ACHN (cell line): ENCODE measurements around the gene AFTPH.

ENCODE experiments used
- DNase-seq: peaks from one replicate; pipeline ENCODE4 v3.0.0-alpha.2; 2015
- in situ Hi-C: cut with HindIII; loops from 2 replicates; pipeline ENCODE4 v1.10.0; 2017; ENCODE audit warnings: low sequenced_read_pairs, low pct_ligation_motif_present, low pct_unique_long_range_greater_than_20kb

AFTPH gene

DNA sequence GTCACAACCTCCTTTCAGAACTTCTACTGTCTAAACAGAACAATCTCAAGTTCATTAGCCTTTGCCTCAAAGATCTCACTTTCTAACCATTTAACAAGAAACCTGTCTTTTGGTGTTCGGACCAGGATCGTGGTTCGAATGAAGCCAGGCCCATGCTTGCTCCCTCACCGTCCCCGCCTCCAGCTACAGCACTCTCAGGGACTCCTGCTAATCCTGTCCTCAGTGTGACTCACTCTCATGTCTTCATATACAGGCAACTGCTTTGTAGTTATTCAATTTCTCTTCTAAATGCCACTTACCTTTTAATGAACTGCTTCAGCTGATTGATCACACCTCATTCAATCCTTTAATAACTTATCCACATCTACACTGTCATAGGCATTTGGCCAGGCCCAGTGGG lies 113.8 kb downstream of the AFTPH start:
- in situ Hi-C loops = no loop called here
- DNase-seq = no peak

DNA sequence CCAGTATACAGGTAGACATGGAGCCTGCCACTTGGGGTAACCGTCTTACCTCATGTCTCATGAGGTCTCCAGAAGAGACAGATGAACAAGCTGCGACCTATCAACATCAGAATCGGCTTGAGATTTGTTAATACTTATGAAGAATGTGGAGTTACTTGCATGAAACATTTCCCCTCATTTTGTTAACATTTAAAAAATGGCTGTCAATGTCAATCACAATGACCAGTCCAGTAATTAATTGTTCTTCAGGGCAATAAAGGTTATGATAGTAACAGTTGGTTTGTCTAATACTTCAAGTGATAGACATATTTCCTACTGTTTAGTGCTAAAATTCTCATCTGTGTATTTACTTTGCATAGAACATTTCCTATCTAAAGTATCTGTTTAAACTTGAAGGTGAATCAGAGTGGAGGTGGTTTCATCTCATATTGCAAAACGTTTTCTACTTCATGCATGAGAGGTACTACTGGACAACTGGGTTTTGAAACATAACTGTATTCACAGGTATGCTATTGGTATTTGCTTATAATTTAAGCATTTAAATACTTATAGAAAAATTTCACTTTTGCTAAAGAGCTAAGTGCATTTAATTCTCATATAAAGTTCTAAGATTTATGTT lies 114.5 kb downstream of the AFTPH start:
- in situ Hi-C loops = no loop called here

DNA sequence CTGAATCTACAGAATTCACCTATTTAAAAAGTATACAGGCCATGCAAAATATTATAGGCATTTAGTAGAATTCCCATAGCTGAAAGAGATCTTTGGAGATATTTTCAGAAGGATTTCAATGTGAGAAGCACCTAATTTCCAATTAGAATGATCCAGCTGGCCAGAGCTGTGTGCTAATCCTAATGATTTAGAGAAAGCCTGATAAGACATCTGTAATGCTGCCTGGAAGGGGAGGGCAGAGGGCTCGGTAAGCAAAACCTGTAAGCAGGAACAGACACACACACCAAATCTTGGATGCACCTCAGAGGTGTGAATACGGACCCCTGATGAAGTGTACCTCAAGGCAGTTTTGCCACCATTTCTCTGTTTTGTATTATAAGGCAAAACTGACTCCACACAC lies 115.6 kb downstream of the AFTPH start:
- in situ Hi-C loops = no loop called here
- DNase-seq = no peak

More for the DNA sequence above, 114.5 kb downstream of the AFTPH start:
- no peak for DNase-seq

DNA sequence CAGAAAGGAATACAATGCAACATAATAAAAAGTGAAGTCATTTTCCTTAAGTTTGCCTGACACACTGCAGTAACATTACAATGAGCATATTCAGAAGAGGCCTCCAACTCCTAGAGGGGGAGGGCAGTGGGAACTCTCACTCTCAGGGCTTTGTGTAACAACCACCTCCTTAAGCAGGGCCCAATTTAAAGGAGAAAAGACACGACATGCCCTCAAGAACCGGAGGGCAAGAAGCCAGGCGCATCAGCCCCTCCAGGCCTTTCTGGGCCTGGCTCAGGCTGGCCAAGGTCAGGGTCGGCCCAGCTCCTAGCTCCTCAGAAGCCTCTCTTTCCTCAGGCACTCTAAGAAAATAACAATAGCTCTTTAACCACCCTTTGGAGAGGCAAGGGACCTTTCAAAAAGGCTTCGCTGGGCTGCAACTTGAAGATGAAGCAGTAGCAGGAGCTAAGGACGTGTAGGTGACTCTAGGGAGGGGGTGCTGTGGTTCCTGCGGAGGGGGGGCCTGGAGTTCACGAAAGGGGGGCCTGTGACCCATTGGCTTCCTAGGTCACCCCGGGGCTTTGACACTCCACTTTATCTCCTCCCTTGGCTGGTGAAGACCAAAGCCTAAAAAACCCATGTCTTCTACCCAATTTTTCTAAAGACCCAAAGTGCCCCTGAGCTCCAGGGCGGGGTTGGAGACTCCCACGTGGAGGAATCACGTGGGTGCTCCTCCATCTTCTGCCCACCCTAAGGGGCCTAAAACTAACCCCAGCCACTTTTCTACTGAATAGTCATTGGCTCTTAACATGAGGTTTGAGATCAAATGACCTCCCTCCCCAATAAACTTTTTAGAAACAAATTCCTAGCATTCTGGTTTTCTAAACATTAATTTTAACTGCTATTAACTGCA lies 116.3 kb downstream of the AFTPH start:
- DNase-seq = no peak
- in situ Hi-C loops = no loop called here

DNA sequence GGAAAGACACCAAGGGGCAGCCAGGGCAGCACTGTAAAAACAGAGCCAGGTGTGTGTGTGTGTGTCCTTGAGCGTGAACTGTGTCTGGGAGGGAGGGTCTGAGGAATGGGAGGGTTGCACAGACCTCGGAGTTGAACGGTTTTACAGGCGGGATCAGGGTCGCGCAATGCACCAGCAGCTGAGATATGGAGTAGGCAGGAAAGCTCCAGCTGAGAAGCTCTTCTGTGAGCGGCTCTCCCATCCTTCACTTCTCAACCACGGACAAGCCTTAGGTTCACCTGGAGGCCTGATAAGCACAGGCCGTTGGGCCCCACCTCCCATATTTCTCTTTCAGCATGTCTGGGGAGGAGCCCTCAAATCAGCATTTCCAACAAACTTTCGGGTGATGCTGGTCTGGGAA lies 117.5 kb downstream of the AFTPH start:
- in situ Hi-C loops = no loop called here
- no peak for DNase-seq
